ENCODE data around the gene ELF2. TPM values are rescaled to one million over a fixed set of nuclear protein-coding genes. Genes with fewer than 3 reads are reported as not detected.
A peak's percentile ranks its signal among the peaks of the same experiment; 100 is the strongest.

Gene ELF2
- total and polyA plus RNA-seq, 2 experiments from 2014 or later: 38.2 to 48.8 TPM

GRCh38 chr4:139176302-139177048 is 543 bp downstream of the ELF2 start:
- Histone ChIP-seq H4K20me1 (replicated peaks; ENCODE audit: insufficient read depth) (peaks cover 9% of the 10 kb centered on the region; the same call in 1 of the 2 replicates), H3K27ac (ENCODE audit: low read depth) (peak overlapping the region; percentile 83), H3K4me2 (peak overlapping the region; percentile 81), H3K9me2 (ENCODE audit: insufficient read depth) (no peaks in the 10 kb centered on the region), H3F3A (replicated peaks; ENCODE audit: low read depth) (peaks cover 21% of the 10 kb centered on the region), H3K79me2 (replicated peaks; ENCODE audit: insufficient read depth) (peaks cover 47% of the 10 kb centered on the region), H3K36me3 (ENCODE audit: insufficient read depth) (no peaks in the 10 kb centered on the region), H3K4me1 (ENCODE audit: insufficient read depth) (peaks cover 50% of the 10 kb centered on the region), H3K27me3 (ENCODE audit: insufficient read depth) (peaks cover 16% of the 10 kb centered on the region), H3K4me3 (peak overlapping the region; percentile 88), H2AFZ (no peak overlapping the region; the same call in 1 of the 2 replicates)
- Mint-ChIP-seq H3K36me3 (ENCODE audit: low read depth) (no peaks in the 10 kb centered on the region; the same call in 2 of the 3 replicates), H3K4me1 (peaks cover 42% of the 10 kb centered on the region), H3K4me3 (peak overlapping the region; percentile 98), H3K9me3 (no peaks in the 10 kb centered on the region; the same call in 2 of the 3 replicates), H3K27me3 (ENCODE audit: insufficient read depth, low read depth, poor library complexity) (peaks cover 17% of the 10 kb centered on the region), H3K27ac (peak overlapping the region; percentile 94)
- ATAC-seq (peak; percentile 36), DNase-seq (ENCODE audit: low spot score) (peak; percentile 94)
- TF ChIP-seq POLR2AphosphoS5 (IDR thresholded peaks at IDR 0.05; ENCODE audit: low read depth): peak; percentile 55
- TF ChIP-seq, protein P1, sequence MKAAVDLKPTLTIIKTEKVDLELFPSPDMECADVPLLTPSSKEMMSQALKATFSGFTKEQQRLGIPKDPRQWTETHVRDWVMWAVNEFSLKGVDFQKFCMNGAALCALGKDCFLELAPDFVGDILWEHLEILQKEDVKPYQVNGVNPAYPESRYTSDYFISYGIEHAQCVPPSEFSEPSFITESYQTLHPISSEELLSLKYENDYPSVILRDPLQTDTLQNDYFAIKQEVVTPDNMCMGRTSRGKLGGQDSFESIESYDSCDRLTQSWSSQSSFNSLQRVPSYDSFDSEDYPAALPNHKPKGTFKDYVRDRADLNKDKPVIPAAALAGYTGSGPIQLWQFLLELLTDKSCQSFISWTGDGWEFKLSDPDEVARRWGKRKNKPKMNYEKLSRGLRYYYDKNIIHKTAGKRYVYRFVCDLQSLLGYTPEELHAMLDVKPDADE (IDR thresholded peaks at IDR 0.05): 0 out of 2 replicates have a peak, but pooled peaks have one; percentile 27
- no peak for TF ChIP-seq NANOG (IDR thresholded peaks at IDR 0.05; ENCODE audit: borderline replicate concordance)

DNA sequence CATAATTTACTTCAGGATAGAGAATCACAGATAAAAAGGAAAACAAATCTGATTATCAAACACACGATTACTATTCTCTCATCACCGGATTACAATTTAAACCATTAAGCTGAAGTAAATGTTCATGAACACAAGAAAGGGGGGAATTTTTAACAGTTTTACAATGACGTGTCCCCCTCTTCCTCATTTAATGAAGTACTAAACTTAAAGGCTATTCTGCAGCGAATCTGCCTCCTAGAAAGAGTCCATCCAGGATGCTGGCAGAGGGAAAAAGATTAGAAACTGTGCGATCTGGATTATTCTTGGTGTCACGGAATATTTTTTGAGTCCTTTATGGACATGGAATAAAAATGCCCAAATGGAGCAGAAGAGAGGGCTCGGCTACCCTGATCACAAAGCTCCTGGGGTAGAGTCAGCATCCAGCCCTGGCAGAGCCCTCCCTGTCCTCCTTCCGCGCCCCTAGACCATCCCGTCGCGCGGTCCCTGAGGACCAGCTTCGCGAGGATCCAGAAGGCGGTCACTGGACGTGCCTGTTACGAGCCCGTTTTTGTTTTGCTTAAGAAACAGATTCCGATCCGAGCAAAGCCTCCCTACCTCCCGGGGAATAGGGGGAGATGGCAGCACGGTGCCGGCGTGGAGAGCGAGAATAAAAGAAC is 1.2 kb downstream of the ELF2 start:
- H3K79me2 ChIP-seq (replicated peaks; ENCODE audit: insufficient read depth): peaks cover 54% of the 10 kb centered on the region
- peak overlapping the region; percentile 81 for H3K4me2 ChIP-seq
- peak overlapping the region; percentile 88 for H3K4me3 ChIP-seq
- peaks cover 57% of the 10 kb centered on the region for H3K4me1 ChIP-seq (ENCODE audit: insufficient read depth)
- no peak overlapping the region; the same call in 1 of the 2 replicates for H2AFZ ChIP-seq
- no peaks in the 10 kb centered on the region for H3K36me3 ChIP-seq (ENCODE audit: insufficient read depth)
- peaks cover 16% of the 10 kb centered on the region for H3K27me3 ChIP-seq (ENCODE audit: insufficient read depth)
- Mint-ChIP-seq H3K4me1 (peaks cover 42% of the 10 kb centered on the region), H3K9me3 (no peaks in the 10 kb centered on the region; the same call in 2 of the 3 replicates), H3K36me3 (ENCODE audit: low read depth) (no peaks in the 10 kb centered on the region; the same call in 2 of the 3 replicates), H3K27me3 (ENCODE audit: insufficient read depth, low read depth, poor library complexity) (peaks cover 19% of the 10 kb centered on the region), H3K27ac (peak overlapping the region; percentile 94), H3K4me3 (peak overlapping the region; percentile 98)
- DNase-seq (ENCODE audit: low spot score) (no peak), ATAC-seq (peak; percentile 1)
- peaks cover 21% of the 10 kb centered on the region for H3F3A ChIP-seq (replicated peaks; ENCODE audit: low read depth)
- H4K20me1 ChIP-seq (replicated peaks; ENCODE audit: insufficient read depth): peaks cover 9% of the 10 kb centered on the region; the same call in 1 of the 2 replicates
- no peaks in the 10 kb centered on the region for H3K9me2 ChIP-seq (ENCODE audit: insufficient read depth)
- peak overlapping the region; percentile 83 for H3K27ac ChIP-seq (ENCODE audit: low read depth)
- no peak for TF ChIP-seq POLR2AphosphoS5 (IDR thresholded peaks at IDR 0.05; ENCODE audit: low read depth)
- no peak for TF ChIP-seq ZNF114 (CRISPR knock-in tag; IDR thresholded peaks at IDR 0.05)
- TF ChIP-seq, protein P2, sequence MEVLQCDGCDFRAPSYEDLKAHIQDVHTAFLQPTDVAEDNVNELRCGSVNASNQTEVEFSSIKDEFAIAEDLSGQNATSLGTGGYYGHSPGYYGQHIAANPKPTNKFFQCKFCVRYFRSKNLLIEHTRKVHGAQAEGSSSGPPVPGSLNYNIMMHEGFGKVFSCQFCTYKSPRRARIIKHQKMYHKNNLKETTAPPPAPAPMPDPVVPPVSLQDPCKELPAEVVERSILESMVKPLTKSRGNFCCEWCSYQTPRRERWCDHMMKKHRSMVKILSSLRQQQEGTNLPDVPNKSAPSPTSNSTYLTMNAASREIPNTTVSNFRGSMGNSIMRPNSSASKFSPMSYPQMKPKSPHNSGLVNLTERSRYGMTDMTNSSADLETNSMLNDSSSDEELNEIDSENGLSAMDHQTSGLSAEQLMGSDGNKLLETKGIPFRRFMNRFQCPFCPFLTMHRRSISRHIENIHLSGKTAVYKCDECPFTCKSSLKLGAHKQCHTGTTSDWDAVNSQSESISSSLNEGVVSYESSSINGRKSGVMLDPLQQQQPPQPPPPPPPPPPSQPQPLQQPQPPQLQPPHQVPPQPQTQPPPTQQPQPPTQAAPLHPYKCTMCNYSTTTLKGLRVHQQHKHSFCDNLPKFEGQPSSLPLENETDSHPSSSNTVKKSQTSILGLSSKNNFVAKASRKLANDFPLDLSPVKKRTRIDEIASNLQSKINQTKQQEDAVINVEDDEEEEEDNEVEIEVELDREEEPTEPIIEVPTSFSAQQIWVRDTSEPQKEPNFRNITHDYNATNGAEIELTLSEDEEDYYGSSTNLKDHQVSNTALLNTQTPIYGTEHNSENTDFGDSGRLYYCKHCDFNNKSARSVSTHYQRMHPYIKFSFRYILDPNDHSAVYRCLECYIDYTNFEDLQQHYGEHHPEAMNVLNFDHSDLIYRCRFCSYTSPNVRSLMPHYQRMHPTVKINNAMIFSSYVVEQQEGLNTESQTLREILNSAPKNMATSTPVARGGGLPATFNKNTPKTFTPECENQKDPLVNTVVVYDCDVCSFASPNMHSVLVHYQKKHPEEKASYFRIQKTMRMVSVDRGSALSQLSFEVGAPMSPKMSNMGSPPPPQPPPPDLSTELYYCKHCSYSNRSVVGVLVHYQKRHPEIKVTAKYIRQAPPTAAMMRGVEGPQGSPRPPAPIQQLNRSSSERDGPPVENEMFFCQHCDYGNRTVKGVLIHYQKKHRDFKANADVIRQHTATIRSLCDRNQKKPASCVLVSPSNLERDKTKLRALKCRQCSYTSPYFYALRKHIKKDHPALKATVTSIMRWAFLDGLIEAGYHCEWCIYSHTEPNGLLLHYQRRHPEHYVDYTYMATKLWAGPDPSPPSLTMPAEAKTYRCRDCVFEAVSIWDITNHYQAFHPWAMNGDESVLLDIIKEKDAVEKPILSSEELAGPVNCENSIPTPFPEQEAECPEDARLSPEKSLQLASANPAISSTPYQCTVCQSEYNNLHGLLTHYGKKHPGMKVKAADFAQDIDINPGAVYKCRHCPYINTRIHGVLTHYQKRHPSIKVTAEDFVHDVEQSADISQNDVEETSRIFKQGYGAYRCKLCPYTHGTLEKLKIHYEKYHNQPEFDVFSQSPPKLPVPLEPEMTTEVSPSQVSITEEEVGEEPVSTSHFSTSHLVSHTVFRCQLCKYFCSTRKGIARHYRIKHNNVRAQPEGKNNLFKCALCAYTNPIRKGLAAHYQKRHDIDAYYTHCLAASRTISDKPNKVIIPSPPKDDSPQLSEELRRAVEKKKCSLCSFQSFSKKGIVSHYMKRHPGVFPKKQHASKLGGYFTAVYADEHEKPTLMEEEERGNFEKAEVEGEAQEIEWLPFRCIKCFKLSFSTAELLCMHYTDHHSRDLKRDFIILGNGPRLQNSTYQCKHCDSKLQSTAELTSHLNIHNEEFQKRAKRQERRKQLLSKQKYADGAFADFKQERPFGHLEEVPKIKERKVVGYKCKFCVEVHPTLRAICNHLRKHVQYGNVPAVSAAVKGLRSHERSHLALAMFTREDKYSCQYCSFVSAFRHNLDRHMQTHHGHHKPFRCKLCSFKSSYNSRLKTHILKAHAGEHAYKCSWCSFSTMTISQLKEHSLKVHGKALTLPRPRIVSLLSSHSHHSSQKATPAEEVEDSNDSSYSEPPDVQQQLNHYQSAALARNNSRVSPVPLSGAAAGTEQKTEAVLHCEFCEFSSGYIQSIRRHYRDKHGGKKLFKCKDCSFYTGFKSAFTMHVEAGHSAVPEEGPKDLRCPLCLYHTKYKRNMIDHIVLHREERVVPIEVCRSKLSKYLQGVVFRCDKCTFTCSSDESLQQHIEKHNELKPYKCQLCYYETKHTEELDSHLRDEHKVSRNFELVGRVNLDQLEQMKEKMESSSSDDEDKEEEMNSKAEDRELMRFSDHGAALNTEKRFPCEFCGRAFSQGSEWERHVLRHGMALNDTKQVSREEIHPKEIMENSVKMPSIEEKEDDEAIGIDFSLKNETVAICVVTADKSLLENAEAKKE (CRISPR knock-in tag; IDR thresholded peaks at IDR 0.05): no peak
- TF ChIP-seq JUNB (IDR thresholded peaks at IDR 0.05; ENCODE audit: unreplicated experiment): no peak
- TF ChIP-seq EZH2 (IDR thresholded peaks at IDR 0.05; ENCODE audit: low read depth, unreplicated experiment): no peak
- no peak for TF ChIP-seq NANOG (IDR thresholded peaks at IDR 0.05; ENCODE audit: borderline replicate concordance)
- TF ChIP-seq EZH2phosphoT487 (IDR thresholded peaks at IDR 0.05; ENCODE audit: unreplicated experiment): no peak
- no peak for TF ChIP-seq CREB1 (CRISPR knock-in tag; IDR thresholded peaks at IDR 0.05; ENCODE audit: low read depth)
- no peak for TF ChIP-seq ZNF331 (CRISPR knock-in tag; IDR thresholded peaks at IDR 0.05; ENCODE audit: low read depth)
